IMR-90 (cell line): Measurements from ENCODE around the gene SLC29A2.

ENCODE experiments used
- CHD1 ChIP-seq: IDR thresholded peaks from 2 replicates; pipeline ENCODE4 v1.6.1; 2012; ENCODE audit warnings: low read depth, low read length, improper control_type of control experiment
- CTCF ChIP-seq: conservative IDR thresholded peaks from 2 replicates; pipeline ENCODE4 v1.5.1; 2012; ENCODE audit warnings: mild to moderate bottlenecking, low read depth, low read length, improper control_type of control experiment
- POLR2A ChIP-seq: IDR thresholded peaks from 2 replicates; pipeline ENCODE4 v1.6.1; 2012; ENCODE audit warnings: mild to moderate bottlenecking, low read depth, low read length
- RFX5 ChIP-seq: IDR thresholded peaks from 2 replicates; pipeline ENCODE4 v1.8.0; 2012; ENCODE audit warnings: low read depth, mild to moderate bottlenecking, low read length, moderate library complexity
- TF ChIP-seq, protein P1 (sequence below): fragments of 150-350 bp; IDR thresholded peaks from 2 replicates; pipeline ENCODE4 v1.6.1; 2017; ENCODE audit warnings: mild to moderate bottlenecking, antibody characterized with exemption, low read length, low read depth

DNA sequence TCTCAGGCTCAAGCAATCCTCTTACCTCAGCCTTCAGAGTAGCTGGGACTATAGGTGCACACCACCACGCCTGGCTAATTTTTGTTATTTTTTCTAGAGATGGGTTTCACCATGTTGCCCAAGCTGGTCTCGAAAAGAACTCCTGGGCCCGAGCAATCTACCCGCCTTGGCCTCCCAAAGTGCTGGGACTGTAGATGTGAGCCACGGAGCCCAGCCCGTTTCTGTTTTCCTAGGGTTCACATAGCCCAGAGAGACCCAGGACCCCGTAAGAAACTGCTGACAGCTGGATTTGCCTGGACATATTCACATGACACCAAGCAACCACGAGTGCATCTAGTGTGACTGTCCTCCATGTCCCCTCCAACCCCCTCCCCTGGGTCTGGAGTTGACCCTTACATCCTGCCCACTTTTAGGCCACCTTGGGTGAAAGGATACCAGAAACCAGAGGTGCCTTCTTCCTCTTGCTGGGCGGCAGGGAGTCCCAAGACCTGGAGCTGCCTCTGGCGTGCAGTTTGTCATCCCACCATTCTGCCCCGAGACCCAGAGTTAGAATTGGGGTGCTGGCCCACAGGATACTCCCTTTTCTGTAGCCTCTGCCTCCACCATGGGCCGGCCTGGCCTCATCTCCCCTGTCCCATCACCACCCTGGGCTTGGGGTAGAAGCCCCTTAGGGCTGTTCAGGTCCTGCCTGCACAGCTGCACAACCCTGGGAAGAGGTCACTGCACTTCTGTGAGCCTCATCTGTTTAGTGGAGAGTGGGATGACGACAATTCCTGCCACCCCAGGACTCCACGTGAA is 31.7 kb downstream of the SLC29A2 start:
- TF ChIP-seq CTCF (no peak), POLR2A (no peak), CHD1 (no peak), RFX5 (no peak)
- TF ChIP-seq, protein P1, sequence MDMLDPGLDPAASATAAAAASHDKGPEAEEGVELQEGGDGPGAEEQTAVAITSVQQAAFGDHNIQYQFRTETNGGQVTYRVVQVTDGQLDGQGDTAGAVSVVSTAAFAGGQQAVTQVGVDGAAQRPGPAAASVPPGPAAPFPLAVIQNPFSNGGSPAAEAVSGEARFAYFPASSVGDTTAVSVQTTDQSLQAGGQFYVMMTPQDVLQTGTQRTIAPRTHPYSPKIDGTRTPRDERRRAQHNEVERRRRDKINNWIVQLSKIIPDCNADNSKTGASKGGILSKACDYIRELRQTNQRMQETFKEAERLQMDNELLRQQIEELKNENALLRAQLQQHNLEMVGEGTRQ = no peak
